Lung (tissue), 12 donors: ENCODE results near the gene SLC44A1. TPM values are rescaled to one million over a fixed set of nuclear protein-coding genes. Genes with fewer than 3 reads are reported as not detected.

Experiments used
- ATAC-seq: fragments of 200-7000 bp; cut with Tn5 transposase; one replicate; pipeline ENCODE4 v1.9.1; 2020; ENCODE audit warnings: moderate number of reproducible peaks; ENCODE audit not compliant: insufficient read depth, low FRiP score
- DNase-seq, 3 donors: peaks; one replicate each; pipeline ENCODE4 v3.0.0-alpha.2; 2013 to 2017
- H3K27ac ChIP-seq, 2 donors: one replicate each; pipeline ENCODE4 v1.5.1; 2013; ENCODE audit warnings: mild to moderate bottlenecking in 2 of 2, moderate library complexity in 2 of 2, control low read depth in 1 of 2, inconsistent platforms in 1 of 2, low read depth in 1 of 2, low read length in 1 of 2
- H3K27me3 ChIP-seq, 3 donors: one replicate each; pipeline ENCODE4 v1.5.1; 2013; ENCODE audit warnings: low read length in 2 of 3; ENCODE audit not compliant: control insufficient read depth in 3 of 3, insufficient read depth in 3 of 3
- H3K36me3 ChIP-seq, 4 donors: one replicate each; pipeline ENCODE4 v1.5.1; 2013; ENCODE audit warnings: low read length in 4 of 4, mild to moderate bottlenecking in 1 of 4, moderate library complexity in 1 of 4; ENCODE audit not compliant: control insufficient read depth in 4 of 4, insufficient read depth in 4 of 4
- H3K4me1 ChIP-seq, 5 donors: one replicate each; pipeline ENCODE4 v1.5.1; 2013; ENCODE audit warnings: low read length in 5 of 5, mild to moderate bottlenecking in 2 of 5, moderate library complexity in 1 of 5; ENCODE audit not compliant: control insufficient read depth in 5 of 5, insufficient read depth in 5 of 5
- H3K4me3 ChIP-seq: one replicate; pipeline ENCODE4 v1.5.1; 2013; ENCODE audit warnings: mild to moderate bottlenecking, control low read depth, moderate library complexity
- H3K9ac ChIP-seq, 2 donors: one replicate each; pipeline ENCODE4 v1.5.1; 2013; ENCODE audit warnings: low read length in 2 of 2, control low read depth in 1 of 2; ENCODE audit not compliant: insufficient read depth in 1 of 2
- H3K9me3 ChIP-seq, 4 donors: one replicate each; pipeline ENCODE4 v1.5.1; 2013; ENCODE audit warnings: low read length in 3 of 4, mild to moderate bottlenecking in 1 of 4, moderate library complexity in 1 of 4; ENCODE audit not compliant: control insufficient read depth in 4 of 4, insufficient read depth in 3 of 4
- CTCF ChIP-seq: IDR thresholded peaks from 2 replicates; pipeline ENCODE4 v1.5.1; 2012; ENCODE audit warnings: mild to moderate bottlenecking; ENCODE audit errors: control extremely low read depth, extremely low read depth
- WGBS, 2 donors: extraction: QIAGEN DNeasy Blood & Tissue Kit; methylation state at CpG; one replicate each; pipeline ENCODE4 v1.1.7; 2013; 5-methylcytosine and 5-hydroxymethylcytosine counted together
- polyA plus RNA-seq, 2 donors: library from polyadenylated mRNA; stranded (reverse); fragments of 200-250 nt; gene quantifications; one replicate each; pipeline ENCODE4 v1.2.1, GENCODE V29; 2013
- total RNA-seq, 2 donors: library from RNA; depleted of rRNA in 1 of 2; stranded (reverse); fragments of >200 nt in 1 of 2; gene quantifications; one replicate each; pipeline ENCODE4 v1.2.1, GENCODE V29; 2014 to 2021
- donor health status: control.
- donor health status: control.
- donor health status: Bipolar disorder and iron deficiency.
- donor health status: healthy.
- donor health status: DM: yes; HTN: yes; CAD: no.

Gene SLC44A1
- total and polyA plus RNA-seq, 4 donors, result 13.0 to 61.7 (median 33.8) TPM

DNA sequence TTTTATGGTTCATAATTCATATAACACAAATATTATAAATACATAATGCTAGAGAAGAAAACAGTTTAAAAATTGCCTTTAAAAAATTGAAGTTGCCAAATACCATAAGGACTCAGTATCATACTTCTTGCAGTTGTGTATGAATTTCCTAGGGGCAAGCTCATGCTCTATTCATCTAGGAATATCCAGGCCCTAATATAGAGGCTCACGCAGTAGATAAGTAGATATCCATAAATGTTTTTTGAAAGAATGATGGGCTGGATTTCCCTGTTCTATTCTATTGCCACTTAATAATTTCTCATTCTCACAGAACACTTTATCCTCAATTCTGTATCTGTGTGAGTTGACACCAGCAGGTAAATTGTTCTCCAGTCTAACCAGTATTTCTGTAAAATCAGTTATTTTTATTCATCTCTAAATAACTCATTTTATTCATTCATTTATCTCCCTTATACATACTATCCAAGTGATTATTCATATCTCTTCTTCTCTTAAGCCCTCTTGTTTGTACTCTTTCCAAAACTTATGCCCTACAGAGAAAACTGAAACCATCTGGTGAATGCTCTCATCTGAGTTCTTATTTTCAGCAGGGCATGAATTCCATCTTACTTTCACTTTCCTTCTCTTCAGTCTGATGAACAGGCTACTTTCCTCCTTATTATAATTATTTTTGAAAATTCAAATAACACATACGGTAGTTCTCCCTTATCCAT is 97.1 kb downstream of the SLC44A1 start:
- no peak for ATAC-seq
- Histone ChIP-seq H3K9me3 (no peaks in the 10 kb centered on the region), H3K27ac (no peak overlapping the region), H3K36me3 (peaks cover 2 to 11% (median 8%) of the 10 kb centered on the region in 4 donors), H3K4me3 (no peak overlapping the region), H3K9ac (no peak overlapping the region), H3K27me3 (no peaks in the 10 kb centered on the region), H3K4me1 (peaks cover 0 to 3% (median 0%) of the 10 kb centered on the region in 5 donors)
- TF ChIP-seq CTCF, result no peak
- peak in 1 of 3 donors; percentile 14 for DNase-seq
- WGBS, 2 donors, result 61 to 62% methylated on average over 2 of the region's 2 CpGs

GRCh38 chr9:105342147-105342505 is 97.7 kb downstream of the SLC44A1 start:
- H3K36me3 ChIP-seq, result peaks cover under 1 to 7% (median 6%) of the 10 kb centered on the region in 4 donors
- H3K4me1 ChIP-seq, result peaks cover 0 to 3% (median 0%) of the 10 kb centered on the region in 5 donors
- H3K27me3 ChIP-seq, result no peaks in the 10 kb centered on the region
- no peak for TF ChIP-seq CTCF
- H3K9me3 ChIP-seq, result no peaks in the 10 kb centered on the region
- H3K9ac ChIP-seq, result no peak overlapping the region
- no peak overlapping the region for H3K4me3 ChIP-seq
- DNase-seq, result no peak
- no peak overlapping the region for H3K27ac ChIP-seq
- ATAC-seq, result no peak
- 72 to 78% methylated on average over 3 of the region's 3 CpGs for WGBS, 2 donors

DNA sequence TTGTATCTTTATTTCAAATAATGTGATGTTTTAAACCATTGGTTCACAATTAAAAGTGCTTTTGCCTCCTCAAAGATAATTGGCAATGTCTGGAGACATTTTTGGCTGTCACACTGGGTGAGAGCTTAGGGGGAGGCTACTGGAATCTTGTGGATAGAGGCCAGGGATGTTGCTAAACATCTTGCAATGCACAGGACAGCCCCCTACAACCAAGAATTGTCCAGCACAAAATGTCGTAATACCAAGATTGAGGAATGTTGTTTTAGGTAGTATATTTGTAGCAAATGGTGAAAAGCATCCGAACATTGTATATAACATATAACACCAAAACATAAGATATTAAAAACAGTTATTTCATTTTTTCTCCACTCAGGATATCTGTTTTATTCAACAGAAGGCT is 99.8 kb downstream of the SLC44A1 start:
- Histone ChIP-seq H3K36me3 (peaks cover 0 to 5% (median 0%) of the 10 kb centered on the region in 4 donors), H3K27me3 (no peaks in the 10 kb centered on the region), H3K9me3 (no peaks in the 10 kb centered on the region), H3K4me3 (no peak overlapping the region), H3K9ac (no peak overlapping the region), H3K27ac (no peak overlapping the region), H3K4me1 (no peaks in the 10 kb centered on the region)
- WGBS, 2 donors, result 95 to 97% methylated on average over 2 of the region's 2 CpGs
- DNase-seq (no peak), ATAC-seq (no peak)
- TF ChIP-seq CTCF, result no peak

DNA sequence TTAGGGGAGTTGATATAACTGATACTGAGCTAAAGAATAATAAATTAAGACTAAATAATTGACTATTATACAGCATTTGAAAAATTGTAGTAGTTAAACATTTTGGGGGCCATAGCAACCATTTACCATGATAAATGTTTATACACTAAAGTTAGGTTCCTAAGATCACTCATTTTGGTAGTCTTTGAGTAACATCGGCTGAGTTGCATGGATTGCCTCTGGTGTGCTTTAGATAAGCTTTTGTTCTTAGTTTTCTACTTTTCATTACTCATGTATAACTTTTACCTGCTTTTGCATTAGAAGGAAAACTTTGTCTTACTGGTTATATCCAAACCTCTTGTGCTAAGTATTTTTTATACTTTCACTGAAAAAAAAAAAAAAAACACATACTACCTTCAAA is 101.2 kb downstream of the SLC44A1 start:
- Histone ChIP-seq H3K9ac (no peak overlapping the region), H3K27ac (no peak overlapping the region), H3K36me3 (peaks cover 0 to 11% (median 0%) of the 10 kb centered on the region in 4 donors), H3K27me3 (no peaks in the 10 kb centered on the region), H3K4me3 (no peak overlapping the region), H3K9me3 (no peaks in the 10 kb centered on the region), H3K4me1 (no peaks in the 10 kb centered on the region)
- 91 to 95% methylated on average over 1 of the region's 1 CpG for WGBS, 2 donors
- DNase-seq (no peak), ATAC-seq (no peak)
- no peak for TF ChIP-seq CTCF
